Mesenchymal stem cell (in vitro differentiated cells and primary cell): ENCODE data around the gene SLC5A10.

Experiments
- DNase-seq: peaks from one replicate; pipeline ENCODE4 v3.0.0-alpha.2; 2013
- H2AFZ ChIP-seq: one replicate; pipeline ENCODE4 v1.6.1; 2013; ENCODE audit warnings: low read depth, mild to moderate bottlenecking, control low read depth, inconsistent platforms, low read length, moderate library complexity
- H2AK5ac ChIP-seq: 2 replicates; pipeline ENCODE4 v1.6.1; 2013; ENCODE audit warnings: low read length, moderate library complexity, mild to moderate bottlenecking, inconsistent platforms; ENCODE audit not compliant: severe bottlenecking
- H2BK120ac ChIP-seq: one replicate; pipeline ENCODE4 v1.6.1; 2013; ENCODE audit warnings: low read depth, mild to moderate bottlenecking, inconsistent platforms, low read length, moderate library complexity
- H2BK12ac ChIP-seq, 2 experiments: one replicate each; pipeline ENCODE4 v1.6.1; 2013; ENCODE audit warnings: inconsistent platforms in 2 of 2, low read length in 2 of 2, mild to moderate bottlenecking in 2 of 2, moderate library complexity in 2 of 2, control low read depth in 1 of 2
- H2BK15ac ChIP-seq: one replicate; pipeline ENCODE4 v1.6.1; 2013; ENCODE audit warnings: mild to moderate bottlenecking, low read depth, inconsistent platforms; ENCODE audit not compliant: poor library complexity, severe bottlenecking
- H2BK5ac ChIP-seq: 2 replicates; pipeline ENCODE4 v1.6.1; 2013; ENCODE audit warnings: low read depth, mild to moderate bottlenecking, low read length, control low read depth, inconsistent platforms; ENCODE audit not compliant: poor library complexity, severe bottlenecking
- H3K14ac ChIP-seq, 2 experiments: one replicate each; pipeline ENCODE4 v1.6.1; 2013; ENCODE audit warnings: inconsistent platforms in 2 of 2, low read length in 2 of 2, control low read depth in 1 of 2, mild to moderate bottlenecking in 1 of 2, moderate library complexity in 1 of 2
- H3K18ac ChIP-seq, 2 experiments: one replicate each; pipeline ENCODE4 v1.6.1; 2013; ENCODE audit warnings: inconsistent platforms in 2 of 2, low read length in 2 of 2, control low read depth in 1 of 2, low read depth in 1 of 2, mild to moderate bottlenecking in 1 of 2
- H3K23ac ChIP-seq, 2 experiments: one replicate each; pipeline ENCODE4 v1.6.1; 2013; ENCODE audit warnings: inconsistent platforms in 2 of 2, low read length in 2 of 2, mild to moderate bottlenecking in 2 of 2, moderate library complexity in 2 of 2, control low read depth in 1 of 2
- H3K27ac ChIP-seq: 2 replicates; pipeline ENCODE4 v1.5.1; 2013; ENCODE audit warnings: mild to moderate bottlenecking, moderate library complexity, low read length, control low read depth, inconsistent platforms; ENCODE audit not compliant: poor library complexity, severe bottlenecking
- H3K27me3 ChIP-seq, 2 experiments: 2 replicates each; pipeline versions ENCODE4 v1.6.1 to v1.7.0; 2013; ENCODE audit warnings: low read length in 2 of 2, mild to moderate bottlenecking in 2 of 2, moderate library complexity in 2 of 2, control low read depth in 1 of 2, inconsistent platforms in 1 of 2; ENCODE audit not compliant: control insufficient read depth in 1 of 2, insufficient read depth in 1 of 2
- H3K36me3 ChIP-seq, 2 experiments: 2 replicates each; pipeline versions ENCODE4 v1.6.1 to v1.7.0; 2013; ENCODE audit warnings: low read length in 2 of 2, control low read depth in 1 of 2, inconsistent platforms in 1 of 2, low read depth in 1 of 2, mild to moderate bottlenecking in 1 of 2; ENCODE audit not compliant: insufficient read depth in 2 of 2, control insufficient read depth in 1 of 2
- H3K4ac ChIP-seq, 2 experiments: one replicate each; pipeline ENCODE4 v1.6.1; 2013; ENCODE audit warnings: inconsistent platforms in 2 of 2, low read length in 2 of 2, mild to moderate bottlenecking in 2 of 2, moderate library complexity in 2 of 2, control low read depth in 1 of 2, low read depth in 1 of 2
- H3K4me1 ChIP-seq: 2 replicates; pipeline ENCODE4 v1.6.1; 2013; ENCODE audit warnings: low read depth, low read length, control low read depth; ENCODE audit not compliant: control insufficient read depth, insufficient read depth
- H3K4me2 ChIP-seq: 2 replicates; pipeline ENCODE4 v1.6.1; 2013; ENCODE audit warnings: low read length, mild to moderate bottlenecking, inconsistent platforms; ENCODE audit not compliant: poor library complexity, severe bottlenecking
- H3K4me3 ChIP-seq, 2 experiments: 2 replicates each; pipeline versions ENCODE4 v1.5.1 to v1.7.0; 2013; ENCODE audit warnings: low read length in 2 of 2, mild to moderate bottlenecking in 2 of 2, control low read depth in 1 of 2, low read depth in 1 of 2; ENCODE audit not compliant: insufficient read depth in 1 of 2
- H3K79me1 ChIP-seq: replicated peaks from 2 replicates; pipeline ENCODE4 v1.6.1; 2013; ENCODE audit warnings: mild to moderate bottlenecking, control low read depth, low read length, inconsistent platforms; ENCODE audit not compliant: poor library complexity, severe bottlenecking
- H3K9ac ChIP-seq: 2 replicates; pipeline ENCODE4 v1.7.0; 2013; ENCODE audit warnings: mild to moderate bottlenecking, low read length, moderate library complexity
- H3K9me3 ChIP-seq: 2 replicates; pipeline ENCODE4 v1.7.0; 2013; ENCODE audit warnings: mild to moderate bottlenecking, low read length; ENCODE audit not compliant: control insufficient read depth
- H4K8ac ChIP-seq: one replicate; pipeline ENCODE4 v1.6.1; 2013; ENCODE audit warnings: inconsistent platforms, mild to moderate bottlenecking, low read length, moderate library complexity
- H4K91ac ChIP-seq: one replicate; pipeline ENCODE4 v1.6.1; 2013; ENCODE audit warnings: mild to moderate bottlenecking, low read length, inconsistent platforms
- WGBS: methylation state at CpG from one replicate; pipeline ENCODE4 v1.1.7; 2013; ENCODE audit warnings: mixed read lengths; 5-methylcytosine and 5-hydroxymethylcytosine counted together

The SLC5A10 gene

GRCh38 chr17:18981335-18981641 is 29.3 kb downstream of the SLC5A10 start:
- H3K27me3 ChIP-seq, result no peaks in the 10 kb centered on the region
- 88% methylated on average over 6 of the region's 6 CpGs for WGBS
- peak overlapping the region in 1 of 2 experiments; percentile 50 for H3K4ac ChIP-seq

GRCh38 chr17:18981642-18982424 is 29.9 kb downstream of the SLC5A10 start:
- peaks cover 21% of the 10 kb centered on the region for H3K79me1 ChIP-seq
- peak; percentile 77 for DNase-seq
- no peak overlapping the region for H2BK15ac ChIP-seq
- H3K36me3 ChIP-seq, result peaks cover 14 to 63% of the 10 kb centered on the region in 2 experiments
- H3K27me3 ChIP-seq, result no peaks in the 10 kb centered on the region
- H3K4me3 ChIP-seq, result no peak overlapping the region
- peak overlapping the region; percentile 21 to 50 for H3K4ac ChIP-seq
- H2AFZ ChIP-seq, result peak overlapping the region; percentile 33
- H2AK5ac ChIP-seq, result peak overlapping the region; percentile 94
- peak overlapping the region in 1 of 2 experiments; percentile 71 for H3K14ac ChIP-seq
- H3K27ac ChIP-seq, result peak overlapping the region; percentile 72
- H4K91ac ChIP-seq, result peak overlapping the region; percentile 29
- H3K9ac ChIP-seq, result peak overlapping the region; percentile 78
- H3K9me3 ChIP-seq, result no peaks in the 10 kb centered on the region
- WGBS, result 60% methylated on average over 30 of the region's 30 CpGs
- no peak overlapping the region for H3K4me2 ChIP-seq
- peak overlapping the region in 1 of 2 experiments; percentile 14 for H3K23ac ChIP-seq
- peak overlapping the region; percentile 9 for H4K8ac ChIP-seq
- H3K18ac ChIP-seq, result peak overlapping the region in 1 of 2 experiments; percentile 58
- peak overlapping the region in 1 of 2 experiments; percentile 15 for H2BK12ac ChIP-seq
- no peak overlapping the region for H2BK120ac ChIP-seq
- peak overlapping the region; percentile 53 for H2BK5ac ChIP-seq
- H3K4me1 ChIP-seq, result peaks cover 48% of the 10 kb centered on the region

More at GRCh38 chr17:18981335-18981641, 29.3 kb downstream of the SLC5A10 start:
- peak overlapping the region; percentile 21 for H2AK5ac ChIP-seq
- H3K27ac ChIP-seq, result peak overlapping the region; percentile 72
- peaks cover 18% of the 10 kb centered on the region for H3K79me1 ChIP-seq
- H2BK5ac ChIP-seq, result peak overlapping the region; percentile 10
- no peak overlapping the region for H2BK120ac ChIP-seq
- H3K4me3 ChIP-seq, result no peak overlapping the region
- peak overlapping the region; percentile 29 for H4K91ac ChIP-seq
- H2AFZ ChIP-seq, result no peak overlapping the region
- no peak overlapping the region for H2BK15ac ChIP-seq
- peak overlapping the region; percentile 78 for H3K9ac ChIP-seq
- peaks cover 14 to 63% of the 10 kb centered on the region in 2 experiments for H3K36me3 ChIP-seq
- DNase-seq, result no peak
- peak overlapping the region in 1 of 2 experiments; percentile 71 for H3K14ac ChIP-seq
- H2BK12ac ChIP-seq, result peak overlapping the region in 1 of 2 experiments; percentile 37
- no peak overlapping the region for H3K18ac ChIP-seq
- peaks cover 48% of the 10 kb centered on the region for H3K4me1 ChIP-seq
- H4K8ac ChIP-seq, result no peak overlapping the region
- no peak overlapping the region for H3K4me2 ChIP-seq
- H3K23ac ChIP-seq, result peak overlapping the region in 1 of 2 experiments; percentile 14
- no peaks in the 10 kb centered on the region for H3K9me3 ChIP-seq

- Histone ChIP-seq H2AK5ac (no peak overlapping the region), H3K36me3 (peaks cover 14 to 57% of the 10 kb centered on the region in 2 experiments), H4K91ac (no peak overlapping the region), H3K27me3 (no peaks in the 10 kb centered on the region), H2BK15ac (no peak overlapping the region), H3K9ac (no peak overlapping the region), H3K27ac (no peak overlapping the region), H3K18ac (no peak overlapping the region), H2BK12ac (no peak overlapping the region), H3K23ac (no peak overlapping the region), H3K4ac (no peak overlapping the region), H3K4me1 (peaks cover 45% of the 10 kb centered on the region), H3K79me1 (peaks cover 26% of the 10 kb centered on the region), H3K4me2 (no peak overlapping the region), H3K14ac (no peak overlapping the region), H4K8ac (no peak overlapping the region), H3K4me3 (no peak overlapping the region), H2BK120ac (no peak overlapping the region), H2AFZ (no peak overlapping the region), H2BK5ac (no peak overlapping the region), H3K9me3 (no peaks in the 10 kb centered on the region)
- DNase-seq, result no peak
- WGBS, result 97% methylated on average over 21 of the region's 21 CpGs
Measured at GRCh38 chr17:18984273-18985114, 32.5 kb downstream of the SLC5A10 start.

GRCh38 chr17:18985475-18985874 is 33.5 kb downstream of the SLC5A10 start:
- Histone ChIP-seq H4K91ac (no peak overlapping the region), H2AK5ac (no peak overlapping the region), H4K8ac (no peak overlapping the region), H3K4ac (no peak overlapping the region), H2BK5ac (no peak overlapping the region), H3K9me3 (no peaks in the 10 kb centered on the region), H3K14ac (no peak overlapping the region), H3K4me1 (peaks cover 35% of the 10 kb centered on the region), H3K4me2 (no peak overlapping the region), H3K18ac (no peak overlapping the region), H2AFZ (no peak overlapping the region), H3K9ac (no peak overlapping the region), H3K27ac (no peak overlapping the region), H3K27me3 (no peaks in the 10 kb centered on the region), H3K4me3 (no peak overlapping the region), H3K23ac (no peak overlapping the region), H3K79me1 (peaks cover 33% of the 10 kb centered on the region), H3K36me3 (peaks cover 14 to 58% of the 10 kb centered on the region in 2 experiments), H2BK120ac (no peak overlapping the region), H2BK15ac (no peak overlapping the region), H2BK12ac (no peak overlapping the region)
- no peak for DNase-seq
- WGBS, result 97% methylated on average over 5 of the region's 9 CpGs
